Inflammatory macrophage (primary cell): Measurements from ENCODE around the gene GRK2.
A peak's percentile ranks its signal among the peaks of the same experiment; 100 is the strongest.
"Not testable (repeated sequence)": the region's sequence is repeated elsewhere in the genome, so short reads cannot be mapped to it uniquely, and the experiment has no call there.

ENCODE experiments used
- DNase-seq, 2 donors: peaks; one replicate each; pipeline ENCODE4 v3.0.0-alpha.2; 2020 to 2022

GRK2 gene

GRCh38 chr11:67315325-67315909 lies 49.1 kb downstream of the GRK2 start:
- DNase-seq: no peak

DNA sequence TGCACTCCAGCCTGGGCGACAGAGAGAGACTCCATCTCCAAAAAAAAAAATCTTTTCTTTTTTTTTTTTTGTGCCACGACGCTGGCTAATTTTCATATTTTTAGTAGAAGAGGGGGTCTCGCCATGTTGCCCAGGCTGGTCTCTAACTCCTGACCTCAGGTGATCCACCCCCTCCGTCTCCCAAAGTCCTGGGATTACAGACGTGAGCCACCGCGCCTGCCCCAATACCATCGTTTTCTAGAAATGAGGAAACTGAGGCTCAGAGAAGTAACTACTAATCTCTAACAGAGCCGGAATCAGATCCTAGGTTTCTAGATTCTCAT lies 50.6 kb downstream of the GRK2 start:
- no peak for DNase-seq

DNA sequence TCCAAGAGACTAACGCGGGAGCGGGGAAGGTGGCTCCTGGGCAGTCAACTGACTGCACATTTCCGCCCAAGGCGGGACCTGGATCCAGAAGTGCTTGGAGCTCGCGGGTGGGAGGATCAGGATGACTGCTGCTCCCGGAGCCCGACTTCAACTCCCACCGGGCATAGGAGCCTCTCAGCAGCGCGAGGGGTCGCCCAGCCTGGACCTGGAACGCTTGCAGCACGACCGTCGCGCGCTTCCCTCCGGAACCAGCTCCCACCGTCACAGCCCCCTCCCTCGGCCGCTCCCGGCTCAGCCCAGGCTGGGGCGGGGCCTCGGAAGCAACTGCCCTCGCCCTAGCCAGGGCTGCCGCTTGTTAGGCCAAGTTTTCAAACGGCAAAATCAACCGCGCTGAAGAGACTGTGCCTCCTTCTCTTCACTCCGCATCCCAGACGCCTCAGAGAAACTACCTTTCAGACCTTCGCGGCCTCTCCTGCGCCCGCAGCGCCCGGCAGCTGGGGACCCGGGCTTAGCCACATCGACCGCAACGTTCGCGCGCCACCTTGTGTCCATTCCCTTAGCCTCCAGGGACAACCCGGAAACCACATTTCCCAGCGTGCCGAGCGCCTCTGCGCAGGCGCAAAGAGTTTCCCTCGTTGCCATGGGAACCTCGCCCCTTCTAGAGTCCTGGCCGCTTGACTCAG lies 51.1 kb downstream of the GRK2 start:
- DNase-seq: peak; percentile 96 to 97

GRCh38 chr11:67317888-67318555 lies 51.7 kb downstream of the GRK2 start:
- no peak for DNase-seq

- not testable (repeated sequence) for DNase-seq
These were observed 52.6 kb downstream of the GRK2 start for GRCh38 chr11:67318876-67319275.

GRCh38 chr11:67320011-67320410 lies 53.7 kb downstream of the GRK2 start:
- no peak for DNase-seq

DNA sequence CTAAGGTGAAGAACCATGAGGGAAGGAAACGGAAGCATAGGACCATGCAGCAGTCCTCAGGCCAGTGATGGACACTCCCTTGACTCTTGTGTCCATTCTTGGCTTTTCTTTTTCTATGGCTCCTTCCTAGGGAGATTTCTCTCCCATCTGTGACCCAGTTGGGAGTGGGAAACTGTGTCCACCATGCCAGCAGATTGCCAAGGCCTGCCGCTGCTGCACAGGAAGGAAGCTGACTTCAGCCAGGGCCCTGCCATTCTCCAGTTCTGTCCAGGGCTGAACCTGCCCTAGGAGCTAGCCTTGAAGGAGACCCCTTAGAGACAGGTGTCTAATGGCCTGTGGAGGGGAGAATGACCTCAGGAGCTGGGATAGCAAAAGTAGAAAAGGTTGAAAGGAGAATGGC lies 54.4 kb downstream of the GRK2 start:
- no peak for DNase-seq

- no peak for DNase-seq
These were observed 55.1 kb downstream of the GRK2 start for GRCh38 chr11:67321313-67321871.

DNA sequence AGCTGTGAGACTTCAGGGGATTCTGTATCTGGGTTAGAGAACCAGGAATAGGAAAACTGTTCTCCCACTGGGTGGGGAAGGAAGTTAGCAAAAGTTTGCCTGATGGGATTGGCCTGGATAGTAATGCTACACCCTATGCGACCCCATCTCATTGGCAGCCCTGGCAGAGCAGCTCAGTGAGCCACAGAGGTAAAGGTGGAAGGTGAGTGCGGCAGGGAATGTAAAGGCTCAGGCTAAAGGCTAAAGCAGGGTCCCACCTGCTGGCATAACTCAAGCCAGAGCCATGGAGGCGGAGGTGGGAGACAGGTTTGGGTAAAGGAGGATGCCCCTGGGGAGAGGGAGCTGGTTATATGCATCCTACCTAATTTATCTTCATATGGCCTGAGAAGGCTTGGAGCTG lies 55.8 kb downstream of the GRK2 start:
- DNase-seq: no peak

- no peak for DNase-seq
These were observed 57.3 kb downstream of the GRK2 start for GRCh38 chr11:67323526-67323925.

GRCh38 chr11:67332081-67332691 lies 65.9 kb downstream of the GRK2 start:
- no peak for DNase-seq
